ENCODE measurements around the gene STIM1.

GRCh38 chr11:4085575-4085974 is 230.1 kb downstream of the STIM1 start:
- TF ChIP-seq SIN3A (IDR thresholded peaks at IDR 0.05; ENCODE audit: borderline replicate concordance, insufficient read depth, low read depth, low read length) (no peak), CTCF (IDR thresholded peaks at IDR 0.05) (no peak), POLR2AphosphoS5 (IDR thresholded peaks at IDR 0.05; ENCODE audit: low read depth, low read length) (no peak)

Measured in Panc1 (cell line).